Measurements from ENCODE around the gene HOMER3. TPM values are rescaled to one million over a fixed set of nuclear protein-coding genes. Genes with fewer than 3 reads are reported as not detected.

The HOMER3 gene
- total RNA-seq, 1 donor from 2014 or later: 69.4 TPM

DNA sequence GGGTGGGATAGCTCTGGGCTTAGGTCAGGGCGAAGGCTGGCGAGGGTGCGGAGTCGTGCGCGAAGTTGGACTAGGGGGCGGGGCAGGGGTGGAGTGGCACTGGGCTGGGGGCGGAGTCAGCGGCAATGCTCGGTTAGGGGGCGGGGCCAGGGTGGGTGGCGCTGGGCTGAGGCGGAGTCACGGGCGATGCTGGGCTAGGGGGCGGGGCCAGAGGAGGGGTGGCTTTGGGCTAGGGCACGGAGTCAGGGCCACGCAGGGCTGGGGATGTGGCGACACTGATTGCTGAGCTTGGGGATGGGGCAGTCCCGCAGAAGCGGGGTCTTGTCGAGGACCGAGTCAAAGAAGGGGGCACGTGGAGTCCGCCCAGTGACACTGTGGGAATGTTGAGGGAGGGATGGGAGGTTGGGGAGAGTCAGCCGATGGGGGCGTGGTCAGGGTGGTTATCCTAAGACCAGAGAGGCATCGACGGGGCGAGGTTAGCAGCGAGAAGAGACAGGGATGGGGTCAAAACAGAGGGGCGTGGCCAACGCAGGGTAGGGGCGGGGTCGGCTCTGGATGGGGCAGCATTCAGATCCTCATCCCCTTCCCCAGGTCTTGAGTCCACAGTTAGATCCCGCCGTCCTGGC, 8.7 kb downstream of the HOMER3 start:
- Mint-ChIP-seq H3K9me3 (ENCODE audit: low read depth) (no peaks in the 10 kb centered on the region), H3K27ac (no peak overlapping the region), H3K4me1 (ENCODE audit: low read depth) (no peaks in the 10 kb centered on the region), H3K36me3 (ENCODE audit: insufficient read depth) (peaks cover 22% of the 10 kb centered on the region), H3K4me3 (ENCODE audit: low read depth) (no peak overlapping the region), H3K27me3 (no peaks in the 10 kb centered on the region)
- peak; percentile 53 for DNase-seq (ENCODE audit: low spot score, unreplicated experiment)
- TF ChIP-seq, protein P1, sequence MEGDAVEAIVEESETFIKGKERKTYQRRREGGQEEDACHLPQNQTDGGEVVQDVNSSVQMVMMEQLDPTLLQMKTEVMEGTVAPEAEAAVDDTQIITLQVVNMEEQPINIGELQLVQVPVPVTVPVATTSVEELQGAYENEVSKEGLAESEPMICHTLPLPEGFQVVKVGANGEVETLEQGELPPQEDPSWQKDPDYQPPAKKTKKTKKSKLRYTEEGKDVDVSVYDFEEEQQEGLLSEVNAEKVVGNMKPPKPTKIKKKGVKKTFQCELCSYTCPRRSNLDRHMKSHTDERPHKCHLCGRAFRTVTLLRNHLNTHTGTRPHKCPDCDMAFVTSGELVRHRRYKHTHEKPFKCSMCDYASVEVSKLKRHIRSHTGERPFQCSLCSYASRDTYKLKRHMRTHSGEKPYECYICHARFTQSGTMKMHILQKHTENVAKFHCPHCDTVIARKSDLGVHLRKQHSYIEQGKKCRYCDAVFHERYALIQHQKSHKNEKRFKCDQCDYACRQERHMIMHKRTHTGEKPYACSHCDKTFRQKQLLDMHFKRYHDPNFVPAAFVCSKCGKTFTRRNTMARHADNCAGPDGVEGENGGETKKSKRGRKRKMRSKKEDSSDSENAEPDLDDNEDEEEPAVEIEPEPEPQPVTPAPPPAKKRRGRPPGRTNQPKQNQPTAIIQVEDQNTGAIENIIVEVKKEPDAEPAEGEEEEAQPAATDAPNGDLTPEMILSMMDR (IDR thresholded peaks at IDR 0.05; ENCODE audit: unreplicated experiment): no peak

DNA sequence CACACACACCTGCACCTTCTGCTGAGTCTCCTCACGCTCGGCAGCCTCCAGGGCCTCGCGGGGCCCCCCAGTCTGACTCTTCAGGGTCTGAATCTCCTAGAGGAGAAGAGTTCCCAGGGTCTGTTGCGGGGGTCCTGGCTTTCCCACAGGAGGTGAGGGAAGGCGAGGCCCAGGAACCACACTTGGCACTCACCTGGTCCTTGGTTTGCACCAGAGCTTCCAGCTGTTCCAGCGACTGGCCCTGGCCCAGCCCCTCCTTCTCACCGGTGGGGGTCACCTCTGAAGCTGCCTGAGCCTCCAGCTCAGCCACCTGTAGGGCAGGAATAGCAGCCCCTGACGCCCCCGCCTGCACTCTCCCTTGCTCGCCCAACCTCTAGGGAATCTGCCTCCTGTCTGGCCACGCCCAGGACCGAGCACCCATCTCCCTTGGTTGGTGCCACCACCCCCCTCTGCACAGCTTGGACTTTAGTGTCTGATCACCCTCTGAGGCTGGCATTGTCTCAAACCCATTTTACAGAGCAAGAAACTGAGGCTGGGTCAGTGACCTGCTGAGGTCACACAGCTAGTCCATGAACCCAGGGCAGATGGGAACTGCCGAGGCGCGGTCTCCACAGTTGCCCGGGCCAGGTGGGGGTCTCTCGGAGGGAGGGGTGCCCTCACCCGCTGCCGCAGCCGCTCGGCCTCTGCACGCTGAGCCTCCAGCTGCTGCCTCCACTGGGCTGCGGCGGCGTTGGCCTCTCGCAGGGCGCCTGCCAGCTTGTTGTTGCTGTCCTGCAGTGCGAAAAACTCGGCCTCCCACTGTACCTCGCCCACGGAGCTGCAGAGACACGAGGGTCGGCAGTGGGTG, 9.5 kb downstream of the HOMER3 start:
- H3K9me3 Mint-ChIP-seq (ENCODE audit: low read depth): no peaks in the 10 kb centered on the region
- H3K4me1 Mint-ChIP-seq (ENCODE audit: low read depth): no peaks in the 10 kb centered on the region
- H3K4me3 Mint-ChIP-seq (ENCODE audit: low read depth): no peak overlapping the region
- no peak overlapping the region for H3K27ac Mint-ChIP-seq
- H3K36me3 Mint-ChIP-seq (ENCODE audit: insufficient read depth): peaks cover 20% of the 10 kb centered on the region
- no peak for DNase-seq (ENCODE audit: low spot score, unreplicated experiment)
- TF ChIP-seq, protein P1 (IDR thresholded peaks at IDR 0.05; ENCODE audit: unreplicated experiment): no peak
- no peaks in the 10 kb centered on the region for H3K27me3 Mint-ChIP-seq

DNA sequence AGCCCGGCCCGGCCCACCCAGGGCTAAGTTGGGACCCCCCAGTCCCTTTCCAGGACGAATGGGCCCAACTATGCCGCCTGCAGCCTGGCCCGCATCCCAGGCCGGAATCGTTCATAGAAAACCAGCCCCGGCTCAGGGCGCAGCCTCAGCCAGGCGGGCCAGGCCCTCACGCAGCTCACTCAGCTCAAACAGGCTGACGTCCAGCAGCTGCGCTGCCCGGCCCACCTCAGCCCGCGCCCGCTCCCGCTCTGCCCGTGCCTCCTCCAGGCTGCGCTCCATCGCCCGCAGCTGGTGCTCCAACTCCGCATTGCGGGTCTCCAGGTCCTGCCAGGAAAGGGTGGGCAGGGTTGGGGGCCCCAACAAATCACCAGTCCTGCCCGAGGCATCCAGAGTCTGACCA, 11.7 kb downstream of the HOMER3 start:
- TF ChIP-seq, protein P1 (IDR thresholded peaks at IDR 0.05; ENCODE audit: unreplicated experiment): no peak
- no peak for DNase-seq (ENCODE audit: low spot score, unreplicated experiment)
- no peak overlapping the region for H3K27ac Mint-ChIP-seq
- no peaks in the 10 kb centered on the region for H3K9me3 Mint-ChIP-seq (ENCODE audit: low read depth)
- H3K4me1 Mint-ChIP-seq (ENCODE audit: low read depth): no peaks in the 10 kb centered on the region
- no peaks in the 10 kb centered on the region for H3K27me3 Mint-ChIP-seq
- no peak overlapping the region for H3K4me3 Mint-ChIP-seq (ENCODE audit: low read depth)
- peaks cover 17% of the 10 kb centered on the region for H3K36me3 Mint-ChIP-seq (ENCODE audit: insufficient read depth)

DNA sequence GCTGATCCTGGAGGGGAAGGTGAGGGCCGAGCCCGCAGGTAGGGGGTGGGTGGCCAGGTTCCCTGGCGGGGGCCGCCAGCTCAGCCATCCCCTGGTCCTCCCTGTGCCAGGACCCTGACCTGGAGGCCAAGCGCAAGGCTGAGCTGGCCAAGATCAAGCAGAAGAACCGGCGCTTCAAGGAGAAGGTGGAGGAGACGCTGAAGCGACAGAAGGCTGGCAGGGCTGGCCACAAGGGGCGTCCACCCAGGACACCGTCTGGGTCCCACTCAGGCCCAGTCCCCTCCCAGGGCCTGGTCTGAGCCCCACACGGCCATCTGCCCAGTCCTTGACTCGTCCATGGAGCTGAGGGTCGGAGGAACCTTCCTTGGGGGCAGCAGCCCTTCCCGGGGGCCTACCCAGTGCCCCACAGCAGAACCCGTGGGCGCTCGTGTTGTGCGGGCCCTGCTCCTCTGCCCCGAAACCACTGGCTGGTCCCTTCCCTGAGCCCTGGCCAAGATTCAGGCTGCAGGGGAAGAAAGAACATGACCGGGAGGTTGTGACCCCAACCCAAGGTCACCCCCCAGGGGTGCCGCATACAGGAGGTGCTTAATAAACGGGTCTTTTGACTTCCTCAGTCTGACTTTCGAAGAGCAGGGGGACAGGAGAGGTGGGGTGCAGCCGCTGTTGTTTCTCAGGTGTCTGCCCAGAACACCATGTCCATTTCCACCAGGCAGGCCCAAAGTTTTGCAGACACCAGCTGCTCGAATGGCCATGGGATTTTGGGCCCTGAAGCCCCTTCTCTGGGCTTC, 12.8 kb downstream of the HOMER3 start:
- H3K36me3 Mint-ChIP-seq (ENCODE audit: insufficient read depth): peaks cover 12% of the 10 kb centered on the region
- H3K4me1 Mint-ChIP-seq (ENCODE audit: low read depth): no peaks in the 10 kb centered on the region
- TF ChIP-seq, protein P1 (IDR thresholded peaks at IDR 0.05; ENCODE audit: unreplicated experiment): no peak
- no peaks in the 10 kb centered on the region for H3K9me3 Mint-ChIP-seq (ENCODE audit: low read depth)
- no peaks in the 10 kb centered on the region for H3K27me3 Mint-ChIP-seq
- DNase-seq (ENCODE audit: low spot score, unreplicated experiment): no peak
- no peak overlapping the region for H3K27ac Mint-ChIP-seq
- no peak overlapping the region for H3K4me3 Mint-ChIP-seq (ENCODE audit: low read depth)

DNA sequence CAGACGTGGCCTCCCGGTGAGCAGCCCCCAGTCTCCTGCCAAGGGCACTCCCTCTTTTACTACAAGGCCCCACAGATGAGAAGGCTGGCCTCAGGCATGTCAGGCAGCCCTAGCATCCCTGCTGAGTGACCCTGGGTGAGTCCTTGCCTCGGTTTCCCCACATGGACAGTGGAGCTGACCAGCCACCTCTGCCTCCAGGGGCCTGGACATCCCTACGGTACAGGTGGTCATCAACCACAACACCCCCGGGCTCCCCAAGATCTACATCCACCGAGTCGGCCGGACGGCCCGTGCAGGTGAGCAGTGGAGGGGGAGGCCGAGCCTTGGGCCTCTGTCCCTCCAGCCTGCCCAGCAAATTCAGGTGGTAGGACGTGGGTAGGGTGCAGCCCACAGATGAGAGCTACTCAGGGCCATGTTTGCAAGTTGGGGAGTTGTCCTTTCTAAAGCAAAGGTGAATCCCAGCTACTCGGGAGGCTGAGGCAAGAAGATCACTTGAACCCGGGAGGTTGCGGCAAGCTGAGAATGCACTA, 16.3 kb downstream of the HOMER3 start:
- no peaks in the 10 kb centered on the region for H3K27me3 Mint-ChIP-seq
- TF ChIP-seq, protein P1 (IDR thresholded peaks at IDR 0.05; ENCODE audit: unreplicated experiment): no peak
- peak overlapping the region; percentile 24 for H3K4me3 Mint-ChIP-seq (ENCODE audit: low read depth)
- H3K27ac Mint-ChIP-seq: peak overlapping the region; percentile 80
- no peaks in the 10 kb centered on the region for H3K9me3 Mint-ChIP-seq (ENCODE audit: low read depth)
- peaks cover 6% of the 10 kb centered on the region for H3K4me1 Mint-ChIP-seq (ENCODE audit: low read depth)
- peaks cover 8% of the 10 kb centered on the region for H3K36me3 Mint-ChIP-seq (ENCODE audit: insufficient read depth)
- no peak for DNase-seq (ENCODE audit: low spot score, unreplicated experiment)

All from progenitor cell of endocrine pancreas (in vitro differentiated cells).